Esophagus muscularis mucosa (tissue), 4 donors: ENCODE data around the gene RNF141.

Experiments used
- CTCF ChIP-seq, 3 experiments: fragments of 200-600 bp in 2 of 3; fragments of 450-650 bp in 1 of 3; sonication (generic) in 2 of 3; IDR thresholded peaks; one replicate each; pipeline ENCODE4 v1.5.1; 2017 to 2019; ENCODE audit warnings: antibody characterized with exemption in 3 of 3, mild to moderate bottlenecking in 2 of 3, moderate library complexity in 1 of 3
- EP300 ChIP-seq: sonication (generic); formaldehyde crosslinking; IDR thresholded peaks from one replicate; pipeline ENCODE4 v1.6.1; 2017; ENCODE audit warnings: antibody characterized with exemption
- POLR2A ChIP-seq: fragments of 450-650 bp; IDR thresholded peaks from one replicate; pipeline ENCODE4 v1.6.1; 2017; ENCODE audit warnings: antibody characterized with exemption, moderate library complexity, mild to moderate bottlenecking, low read depth
- POLR2AphosphoS5 ChIP-seq, 2 donors: sonication (generic); formaldehyde crosslinking; IDR thresholded peaks; one replicate each; pipeline ENCODE4 v1.6.1; 2017; ENCODE audit warnings: antibody characterized with exemption in 2 of 2

- no peak for TF ChIP-seq CTCF (IDR thresholded peaks at IDR 0.05)
- TF ChIP-seq POLR2A: no peak
- TF ChIP-seq POLR2AphosphoS5 (IDR thresholded peaks at IDR 0.05): no peak
- no peak for TF ChIP-seq EP300
Observed at GRCh38 chr11:10588904-10589303, 47.9 kb upstream of the RNF141 start.
